T-helper 2 cell treated with Interferon-gamma antibody and Interleukin-4, amounts not matched to agents 5 μg/mL and 100 μg/mL, for 36 hours (primary cell): ENCODE data around the gene WFDC9.
A peak's percentile ranks its signal among the peaks of the same experiment; 100 is the strongest.
"Not testable (repeated sequence)": the region's sequence is repeated elsewhere in the genome, so short reads cannot be mapped to it uniquely, and the experiment has no call there.

ENCODE experiments used
- DNase-seq: peaks from one replicate; pipeline ENCODE4 v3.0.0; 2021; ENCODE audit warnings: low spot score
- H3K27ac Mint-ChIP-seq: one replicate; pipeline ENCODE4 v1.8.0; 2021; ENCODE audit warnings: mild to moderate bottlenecking, mixed read lengths
- H3K27me3 Mint-ChIP-seq: one replicate; pipeline ENCODE4 v1.8.0; 2021; ENCODE audit warnings: low read depth, mixed read lengths
- H3K36me3 Mint-ChIP-seq: one replicate; pipeline ENCODE4 v1.8.0; 2021; ENCODE audit warnings: low read depth, mixed read lengths
- H3K4me1 Mint-ChIP-seq: one replicate; pipeline ENCODE4 v1.8.0; 2021; ENCODE audit warnings: low read depth, mixed read lengths
- H3K4me3 Mint-ChIP-seq: one replicate; pipeline ENCODE4 v1.8.0; 2022; ENCODE audit warnings: mild to moderate bottlenecking, moderate library complexity, mixed read lengths
- H3K9me3 Mint-ChIP-seq: one replicate; pipeline ENCODE4 v1.8.0; 2021; ENCODE audit warnings: mixed read lengths

WFDC9 gene

DNA sequence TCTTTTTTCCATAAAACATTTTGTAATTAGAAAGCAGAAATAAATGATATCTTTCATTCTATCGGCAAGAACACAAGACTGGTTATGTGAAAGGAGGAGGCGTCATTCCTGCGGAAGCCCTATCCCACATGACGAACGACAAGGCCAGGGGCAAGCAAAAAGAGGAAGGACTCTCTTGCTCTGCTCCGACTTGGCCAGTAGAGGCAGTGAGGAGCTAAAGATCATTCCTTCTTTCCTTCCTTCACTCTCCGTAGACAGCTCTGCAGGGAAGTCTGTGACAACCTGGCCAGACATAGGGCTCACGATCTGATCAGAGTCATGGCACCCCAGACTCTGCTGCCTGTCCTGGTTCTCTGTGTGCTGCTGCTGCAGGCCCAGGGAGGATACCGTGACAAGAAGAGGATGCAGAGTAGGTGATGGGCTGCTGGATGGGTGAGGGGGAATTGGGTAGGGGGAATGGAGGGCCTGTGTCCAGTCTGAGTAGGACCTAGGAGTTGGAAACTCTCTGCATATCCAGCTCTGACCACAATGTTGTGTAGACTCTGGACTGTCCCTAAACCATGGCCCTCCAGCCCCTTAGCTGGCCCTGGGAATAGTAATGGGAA lies 1.5 kb downstream of the WFDC9 start, which contains the start of gene WFDC10A:
Gene WFDC10A, plus strand, starts transcription at position 244 of the 605 bp plus-strand sequence. Its CDS starts 75 bp downstream, at position 319.
- Mint-ChIP-seq H3K4me1 (peaks cover 1% of the 10 kb centered on the region), H3K4me3 (no peak within 1 kb of the TSS), H3K9me3 (no peaks in the 10 kb centered on the region), H3K36me3 (no peaks in the 10 kb centered on the region), H3K27me3 (peaks cover 4% of the 10 kb centered on the region), H3K27ac (no peak within 1 kb of the TSS)
- DNase-seq = peak; percentile 8

DNA sequence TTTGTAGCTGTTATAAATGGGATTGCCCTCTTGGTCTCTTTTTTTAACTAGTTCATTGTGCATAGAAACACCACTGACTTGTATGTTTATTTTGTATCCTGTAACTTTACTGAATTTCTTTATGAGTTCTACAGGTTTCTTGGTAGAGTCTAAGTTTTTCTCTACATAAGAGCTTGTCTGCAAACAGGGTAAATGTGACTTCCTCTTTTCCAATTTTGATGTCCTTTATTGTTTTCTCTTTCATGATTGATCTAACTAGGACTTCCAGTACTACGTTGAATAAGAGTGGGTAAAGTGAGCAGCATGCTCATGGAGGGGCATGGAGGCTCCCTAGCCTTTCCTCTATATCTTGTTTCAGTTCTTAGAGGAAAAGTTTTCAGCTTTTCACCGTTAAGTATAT lies 4.5 kb downstream of the WFDC9 start:
- DNase-seq = no peak
- Mint-ChIP-seq H3K27me3 (no peaks in the 10 kb centered on the region), H3K27ac (no peak overlapping the region), H3K4me1 (peaks cover 1% of the 10 kb centered on the region), H3K4me3 (no peak overlapping the region), H3K36me3 (no peaks in the 10 kb centered on the region), H3K9me3 (no peaks in the 10 kb centered on the region)

DNA sequence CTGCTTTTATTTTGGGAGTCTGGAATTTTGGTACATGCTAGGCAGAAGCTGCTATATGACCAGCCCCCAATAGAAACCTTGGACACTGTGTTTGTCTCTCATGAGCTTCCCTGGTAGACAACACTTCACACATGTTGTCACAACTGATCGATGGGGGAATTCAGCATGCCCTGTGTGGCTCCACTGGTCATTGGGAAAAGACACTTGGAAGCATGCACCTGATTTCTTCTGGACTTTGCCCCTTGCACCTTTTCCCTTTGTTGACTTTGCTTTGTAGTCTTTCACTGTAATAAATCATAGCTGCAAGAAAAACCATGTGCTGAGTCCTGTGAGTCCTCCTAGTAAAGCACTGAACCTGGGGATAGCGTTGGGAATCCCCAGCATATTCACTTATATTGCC lies 9.5 kb downstream of the WFDC9 start:
- DNase-seq = no peak
- Mint-ChIP-seq H3K27me3 (peaks cover 4% of the 10 kb centered on the region), H3K4me3 (no peak overlapping the region), H3K36me3 (no peaks in the 10 kb centered on the region), H3K4me1 (no peaks in the 10 kb centered on the region), H3K9me3 (no peaks in the 10 kb centered on the region), H3K27ac (no peak overlapping the region)

DNA sequence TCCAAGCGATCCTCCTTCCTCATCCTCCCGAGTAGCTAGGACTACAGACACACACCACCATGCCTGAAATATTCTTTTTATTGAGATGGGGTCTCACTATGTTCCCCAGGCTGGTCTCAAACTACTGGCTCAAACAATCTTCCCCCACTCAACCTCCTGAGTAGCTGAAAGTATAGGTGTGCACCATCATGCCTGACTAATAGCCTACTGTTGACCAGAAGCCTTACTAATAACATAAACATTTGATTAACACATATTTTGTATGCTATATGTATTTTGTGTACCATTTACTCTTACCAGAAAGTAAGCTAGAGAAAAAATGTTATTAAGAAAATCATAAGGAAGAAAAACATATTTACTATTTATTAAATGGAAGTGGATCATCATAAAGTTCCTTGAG lies 13.5 kb downstream of the WFDC9 start:
- Mint-ChIP-seq H3K4me1 (no peaks in the 10 kb centered on the region), H3K27me3 (peaks cover 4% of the 10 kb centered on the region), H3K9me3 (no peaks in the 10 kb centered on the region), H3K36me3 (no peaks in the 10 kb centered on the region), H3K4me3 (no peak overlapping the region), H3K27ac (no peak overlapping the region)
- DNase-seq = no peak

DNA sequence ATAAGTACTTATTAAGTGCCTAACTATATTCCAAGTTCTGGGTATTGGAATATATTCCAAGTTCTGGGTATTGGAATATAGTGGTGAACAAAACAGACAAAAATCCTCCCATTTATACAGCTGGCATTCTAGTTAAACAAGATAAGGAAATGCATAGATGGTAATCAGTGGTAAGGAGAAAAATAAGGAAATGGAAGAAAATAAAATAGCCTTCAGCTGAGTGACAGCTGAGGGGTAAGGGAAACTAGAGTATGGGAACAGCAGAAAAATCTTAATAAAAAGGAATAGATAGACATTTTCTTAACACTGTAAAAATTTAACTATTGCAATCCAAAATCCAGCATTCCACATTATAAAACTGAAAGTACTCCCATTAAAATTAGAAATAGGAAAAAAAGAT lies 18.8 kb downstream of the WFDC9 start:
- H3K4me1 Mint-ChIP-seq = peaks cover 4% of the 10 kb centered on the region
- H3K27me3 Mint-ChIP-seq = no peaks in the 10 kb centered on the region

DNA sequence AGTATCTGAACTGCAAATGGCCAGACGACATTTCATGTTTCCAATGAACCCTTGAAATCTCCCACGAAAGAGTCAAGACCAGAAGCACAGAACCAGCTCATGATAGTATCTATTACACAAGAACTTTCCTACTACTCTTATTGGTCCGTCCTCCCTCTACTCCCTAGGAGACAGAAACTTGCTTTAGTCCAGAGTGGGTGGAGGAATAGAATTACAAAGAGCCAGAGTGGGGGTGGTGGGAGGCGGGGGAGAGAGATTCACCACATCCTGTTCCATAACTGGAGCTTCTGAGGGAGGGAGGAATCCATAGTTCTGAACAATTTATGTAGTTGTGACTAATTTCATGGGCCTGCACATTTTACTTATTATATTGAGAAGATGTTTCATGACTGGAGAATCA lies 20.0 kb downstream of the WFDC9 start:
- Mint-ChIP-seq H3K27ac (no peak overlapping the region), H3K9me3 (peaks cover 21% of the 10 kb centered on the region), H3K4me1 (peaks cover 6% of the 10 kb centered on the region), H3K27me3 (no peaks in the 10 kb centered on the region), H3K4me3 (no peak overlapping the region), H3K36me3 (no peaks in the 10 kb centered on the region)
- DNase-seq = peak; percentile 62

More for the DNA sequence above, 18.8 kb downstream of the WFDC9 start:
- DNase-seq = no peak
- Mint-ChIP-seq H3K27ac (no peak overlapping the region), H3K9me3 (peaks cover 14% of the 10 kb centered on the region), H3K36me3 (no peaks in the 10 kb centered on the region), H3K4me3 (no peak overlapping the region)

DNA sequence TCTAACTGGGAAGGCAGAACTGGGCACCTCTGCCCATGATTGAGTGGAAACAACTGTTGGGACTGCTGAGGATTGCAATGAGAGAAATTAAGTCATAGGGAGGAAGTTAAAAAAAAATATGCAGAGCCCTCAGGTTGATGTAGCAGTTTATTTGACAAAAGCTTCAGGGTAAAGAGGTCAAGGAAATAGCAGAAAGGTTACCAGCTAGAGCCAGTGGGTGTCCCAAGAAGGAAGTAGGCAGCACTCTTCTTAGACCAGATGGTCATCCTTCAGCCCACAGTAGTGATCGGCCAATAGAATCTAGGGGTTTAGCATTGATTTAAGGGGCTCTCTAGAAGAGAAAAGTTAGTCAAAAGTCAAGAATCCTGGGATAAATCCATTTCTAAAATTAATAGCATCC lies 23.3 kb downstream of the WFDC9 start:
- DNase-seq = no peak
- Mint-ChIP-seq H3K27me3 (peaks cover 6% of the 10 kb centered on the region), H3K36me3 (no peaks in the 10 kb centered on the region), H3K9me3 (peaks cover 27% of the 10 kb centered on the region), H3K4me1 (peaks cover 7% of the 10 kb centered on the region), H3K4me3 (no peak overlapping the region), H3K27ac (no peak overlapping the region)

DNA sequence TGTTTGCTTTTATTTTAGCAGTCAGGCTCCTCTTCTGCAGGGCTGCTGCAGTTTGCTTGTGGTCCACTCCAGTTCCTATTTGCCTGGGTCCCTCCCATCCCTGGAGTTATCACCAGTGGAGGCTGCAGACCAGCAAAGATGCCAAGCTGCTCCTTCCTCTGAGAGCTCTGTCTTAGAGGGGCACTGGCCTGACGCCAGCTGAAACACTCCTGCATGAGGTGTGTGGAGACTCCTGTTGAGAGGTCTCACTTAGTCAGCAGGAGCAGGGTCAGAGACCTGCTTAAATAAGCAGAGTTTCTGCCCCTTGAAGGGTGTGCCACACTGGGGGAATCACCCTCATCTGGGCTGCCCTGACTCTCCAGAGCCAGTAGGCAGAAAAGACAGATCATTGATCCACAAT lies 35.8 kb downstream of the WFDC9 start:
- no peaks in the 10 kb centered on the region for H3K4me1 Mint-ChIP-seq
- no peak overlapping the region for H3K27ac Mint-ChIP-seq
- no peak overlapping the region for H3K4me3 Mint-ChIP-seq
- H3K27me3 Mint-ChIP-seq = peaks cover 15% of the 10 kb centered on the region
- H3K36me3 Mint-ChIP-seq = no peaks in the 10 kb centered on the region
- DNase-seq = no peak
- H3K9me3 Mint-ChIP-seq = no peaks in the 10 kb centered on the region

DNA sequence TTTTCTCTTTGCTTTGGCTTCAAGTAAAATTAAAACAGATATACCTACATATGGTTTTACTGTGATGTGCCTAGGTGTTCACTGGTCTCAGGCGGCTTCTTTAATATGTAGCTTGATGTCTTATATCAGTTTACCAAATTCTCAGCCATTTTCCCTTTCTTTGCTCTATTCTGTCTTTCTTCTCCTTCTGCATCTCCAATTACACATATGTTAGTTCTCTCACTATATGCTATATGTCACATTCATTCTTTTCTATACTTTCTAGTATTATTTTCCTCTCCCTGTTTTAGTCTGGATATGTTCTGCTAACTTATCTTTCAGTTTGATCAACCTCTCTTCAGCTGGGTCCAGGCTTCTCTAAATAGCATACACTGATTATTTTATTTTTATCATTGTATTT lies 37.6 kb downstream of the WFDC9 start:
- H3K4me1 Mint-ChIP-seq = no peaks in the 10 kb centered on the region
- no peak overlapping the region for H3K4me3 Mint-ChIP-seq
- no peak for DNase-seq
- H3K27ac Mint-ChIP-seq = no peak overlapping the region
- H3K36me3 Mint-ChIP-seq = no peaks in the 10 kb centered on the region
- peaks cover 21% of the 10 kb centered on the region for H3K27me3 Mint-ChIP-seq
- no peaks in the 10 kb centered on the region for H3K9me3 Mint-ChIP-seq

DNA sequence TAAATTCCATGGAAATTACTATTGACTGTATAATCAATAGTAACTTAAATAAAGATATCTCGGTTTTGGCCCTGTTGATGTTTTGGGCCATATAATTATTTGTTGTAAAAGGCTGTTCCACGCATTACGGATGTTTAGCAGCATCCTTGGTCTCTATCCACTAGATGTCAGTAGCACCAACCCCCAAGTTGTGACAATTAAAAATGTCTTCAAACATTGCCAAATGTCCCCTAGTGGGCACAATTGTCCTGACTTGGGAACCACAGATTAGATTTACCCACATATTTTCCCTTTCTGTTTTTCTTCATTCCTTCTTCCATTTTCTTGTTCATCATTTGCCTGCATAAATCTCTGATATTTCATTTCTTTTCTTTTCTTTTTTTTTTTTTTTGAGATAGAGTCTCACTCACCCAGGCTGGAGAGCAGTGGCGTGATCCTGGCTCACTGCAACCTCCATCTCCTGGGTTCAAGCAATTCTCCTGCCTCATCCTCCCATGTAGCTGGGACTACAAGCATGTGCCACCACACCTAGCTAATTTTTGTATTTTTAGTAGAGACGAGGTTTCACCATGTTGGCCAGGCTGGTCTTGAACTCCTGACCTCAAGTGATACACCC lies 38.4 kb downstream of the WFDC9 start:
- H3K4me1 Mint-ChIP-seq = no peaks in the 10 kb centered on the region
- H3K4me3 Mint-ChIP-seq = no peak overlapping the region
- H3K9me3 Mint-ChIP-seq = no peaks in the 10 kb centered on the region
- peak; percentile 10 for DNase-seq
- no peaks in the 10 kb centered on the region for H3K36me3 Mint-ChIP-seq
- H3K27ac Mint-ChIP-seq = no peak overlapping the region
- H3K27me3 Mint-ChIP-seq = peaks cover 21% of the 10 kb centered on the region

DNA sequence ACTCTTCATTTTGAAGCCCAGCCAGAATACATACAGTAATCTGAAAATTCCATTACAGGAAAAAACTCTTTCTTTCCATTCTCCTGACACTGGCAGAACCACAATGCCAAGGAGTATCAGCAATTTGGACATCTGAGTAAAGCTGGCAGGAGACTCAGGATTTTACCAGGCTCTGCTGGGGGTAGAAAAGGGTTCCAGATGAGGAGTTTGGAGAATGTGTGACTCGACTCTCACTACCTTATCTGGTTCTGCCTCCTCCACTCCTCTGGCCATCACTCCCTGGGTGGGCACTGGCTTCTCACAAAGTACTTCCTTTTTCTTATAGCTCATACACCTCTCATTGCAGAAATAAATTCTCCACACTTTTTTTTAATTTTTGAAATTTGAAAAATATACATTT lies 41.4 kb downstream of the WFDC9 start:
- no peaks in the 10 kb centered on the region for H3K4me1 Mint-ChIP-seq
- no peaks in the 10 kb centered on the region for H3K36me3 Mint-ChIP-seq
- H3K27ac Mint-ChIP-seq = no peak overlapping the region
- DNase-seq = no peak
- no peak overlapping the region for H3K4me3 Mint-ChIP-seq
- peaks cover 21% of the 10 kb centered on the region for H3K27me3 Mint-ChIP-seq
- H3K9me3 Mint-ChIP-seq = no peaks in the 10 kb centered on the region

DNA sequence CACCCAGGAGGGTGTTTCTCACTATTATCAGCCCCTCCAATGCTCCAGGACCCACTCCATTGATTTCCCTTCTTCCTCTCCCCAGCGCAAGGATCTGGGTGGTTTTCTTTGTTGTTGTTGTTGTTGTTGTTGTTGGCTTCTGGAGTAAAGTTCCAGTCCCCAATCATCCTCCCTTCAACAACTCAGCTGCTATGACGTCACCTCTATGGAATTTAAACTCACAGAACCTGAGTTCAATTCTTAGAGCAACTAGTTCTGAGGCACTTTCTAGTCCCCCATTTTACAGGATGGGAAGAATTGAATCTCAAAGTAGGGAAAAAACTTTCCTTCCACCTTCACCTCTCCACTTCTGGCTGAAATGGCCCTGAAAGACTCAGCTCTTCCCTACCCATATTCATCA lies 42.3 kb downstream of the WFDC9 start:
- H3K27ac Mint-ChIP-seq = no peak overlapping the region
- no peaks in the 10 kb centered on the region for H3K36me3 Mint-ChIP-seq
- H3K4me3 Mint-ChIP-seq = no peak overlapping the region
- H3K4me1 Mint-ChIP-seq = no peaks in the 10 kb centered on the region
- no peak for DNase-seq
- no peaks in the 10 kb centered on the region for H3K9me3 Mint-ChIP-seq
- H3K27me3 Mint-ChIP-seq = peaks cover 16% of the 10 kb centered on the region

DNA sequence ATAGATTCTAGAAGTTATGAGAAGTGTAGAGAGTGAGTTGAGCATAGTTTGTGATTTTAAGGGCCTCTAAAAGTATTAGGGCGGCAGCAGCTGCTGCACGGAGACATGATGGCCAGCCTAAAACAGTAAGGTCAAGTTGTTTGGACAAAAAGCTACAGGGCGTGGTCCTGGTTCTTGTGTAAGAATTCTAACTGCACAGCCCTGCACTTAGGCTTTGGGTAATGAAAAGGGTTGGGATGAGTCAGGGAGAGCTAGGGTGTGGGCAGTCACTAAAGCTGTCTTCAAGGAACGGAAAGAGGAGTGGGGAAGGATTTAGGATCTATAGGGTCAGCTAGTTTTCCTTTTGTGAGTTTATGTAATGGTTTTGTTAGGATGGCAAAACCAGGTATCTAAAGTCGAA lies 45.1 kb downstream of the WFDC9 start:
- peaks cover 15% of the 10 kb centered on the region for H3K27me3 Mint-ChIP-seq
- not testable (repeated sequence) for H3K9me3 Mint-ChIP-seq, H3K4me1 Mint-ChIP-seq

DNA sequence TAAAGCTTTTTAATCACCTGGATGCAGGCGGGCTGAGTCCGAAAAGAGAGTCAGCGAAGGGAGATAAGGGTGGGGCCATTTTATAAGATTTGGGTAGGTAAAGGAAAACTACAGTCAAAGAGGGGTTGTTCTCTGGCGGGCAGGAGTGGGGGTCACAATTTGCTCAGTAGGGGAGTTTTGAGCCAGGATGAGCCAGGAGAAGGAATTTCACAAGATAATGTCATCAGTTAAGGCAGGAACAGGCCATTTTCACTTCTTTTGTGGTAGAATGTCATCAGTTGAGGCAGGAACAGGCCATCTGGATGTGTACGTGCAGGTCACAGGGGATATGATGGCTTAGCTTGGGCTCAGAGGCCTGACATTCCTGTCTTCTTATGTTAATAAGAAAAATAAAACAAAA lies 46.8 kb downstream of the WFDC9 start:
- H3K27me3 Mint-ChIP-seq = peaks cover 17% of the 10 kb centered on the region
- not testable (repeated sequence) for H3K27ac Mint-ChIP-seq, H3K9me3 Mint-ChIP-seq, DNase-seq, H3K36me3 Mint-ChIP-seq, H3K4me3 Mint-ChIP-seq, H3K4me1 Mint-ChIP-seq

More for the DNA sequence above, 45.1 kb downstream of the WFDC9 start:
- DNase-seq, H3K27ac Mint-ChIP-seq, H3K36me3 Mint-ChIP-seq, H3K4me3 Mint-ChIP-seq: not testable (repeated sequence)

DNA sequence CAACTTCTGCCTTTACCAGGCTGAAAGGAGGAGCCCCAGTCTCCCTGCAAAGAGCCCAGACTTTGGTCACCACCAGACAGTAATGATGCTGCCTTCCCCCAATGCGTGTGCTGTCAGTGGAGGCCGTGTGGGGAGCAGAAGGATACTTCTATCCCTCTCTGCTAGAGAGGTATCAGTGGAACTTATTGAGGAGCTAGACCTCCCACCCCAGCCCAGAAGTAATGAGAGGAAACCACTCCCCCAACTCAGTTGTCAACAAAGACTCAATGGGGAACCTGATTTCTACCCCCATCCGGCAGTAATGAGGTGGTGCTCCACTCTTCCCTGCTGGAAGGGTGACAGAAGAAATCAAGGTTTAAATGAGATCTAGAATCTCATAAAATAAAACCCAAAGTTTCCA lies 47.6 kb downstream of the WFDC9 start:
- no peaks in the 10 kb centered on the region for H3K36me3 Mint-ChIP-seq
- no peak overlapping the region for H3K27ac Mint-ChIP-seq
- H3K27me3 Mint-ChIP-seq = peaks cover 18% of the 10 kb centered on the region
- H3K4me1 Mint-ChIP-seq = no peaks in the 10 kb centered on the region
- no peaks in the 10 kb centered on the region for H3K9me3 Mint-ChIP-seq
- DNase-seq = no peak
- no peak overlapping the region for H3K4me3 Mint-ChIP-seq
